ENCODE data around the gene HNRNPUL2. TPM values are rescaled to one million over a fixed set of nuclear protein-coding genes. Genes with fewer than 3 reads are reported as not detected.

Gene HNRNPUL2
- polyA plus RNA-seq, 1 experiment = 28.2 TPM

DNA sequence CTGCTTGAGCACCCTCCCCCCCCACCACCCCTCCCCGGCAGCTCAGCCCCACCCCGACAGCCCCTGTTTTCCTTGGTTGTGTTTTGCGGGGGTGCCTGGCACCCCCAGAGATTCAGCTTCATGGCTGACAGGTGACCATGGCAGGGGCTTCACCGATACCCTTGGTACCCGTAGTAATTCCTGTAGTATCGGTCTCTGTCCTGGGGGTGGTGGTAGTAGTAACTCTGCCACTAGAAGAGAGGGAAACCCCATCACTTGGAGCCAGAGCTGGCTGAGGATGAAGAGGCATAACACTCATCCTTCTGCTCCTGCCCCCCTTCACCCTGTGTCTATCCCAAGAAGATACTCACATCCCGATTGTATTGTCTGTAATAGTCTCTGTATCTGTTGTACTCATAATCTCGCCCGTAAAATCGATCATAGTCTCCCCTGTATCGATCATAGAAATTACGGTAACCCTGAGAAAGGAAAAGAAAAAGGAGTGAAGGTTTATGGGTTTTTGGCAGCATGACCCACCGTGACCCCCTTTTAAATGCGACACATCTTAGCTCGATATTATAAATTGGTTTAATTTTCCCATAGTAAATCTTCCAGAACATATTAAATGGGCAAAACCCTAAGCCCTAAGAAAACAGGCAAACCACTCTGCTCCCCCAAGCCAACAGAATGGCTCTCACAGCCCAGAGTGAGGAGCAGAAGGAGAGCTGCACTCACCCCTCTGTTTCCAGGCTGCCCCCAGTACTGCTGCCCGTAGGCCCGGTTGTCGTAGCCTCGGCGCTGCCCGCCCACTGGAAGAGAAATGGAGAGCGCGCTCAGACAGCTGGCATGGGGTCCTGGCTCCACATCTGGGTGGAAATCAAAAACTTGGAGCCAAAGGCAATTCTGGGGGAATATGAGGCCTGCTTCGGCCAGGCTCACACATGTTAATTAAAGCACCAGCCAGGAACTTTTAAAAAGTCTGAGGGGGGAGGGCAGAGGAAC lies 11.8 kb downstream of the HNRNPUL2 start:
- H3K4me3 ChIP-seq (ENCODE audit: low read depth, low read length) = no peak overlapping the region
- H3K27me3 ChIP-seq (ENCODE audit: control insufficient read depth, insufficient read depth, low read length) = no peaks in the 10 kb centered on the region
- peak overlapping the region; percentile 31 for H3K27ac ChIP-seq (ENCODE audit: low read depth, low read length)
- TF ChIP-seq, protein P1, sequence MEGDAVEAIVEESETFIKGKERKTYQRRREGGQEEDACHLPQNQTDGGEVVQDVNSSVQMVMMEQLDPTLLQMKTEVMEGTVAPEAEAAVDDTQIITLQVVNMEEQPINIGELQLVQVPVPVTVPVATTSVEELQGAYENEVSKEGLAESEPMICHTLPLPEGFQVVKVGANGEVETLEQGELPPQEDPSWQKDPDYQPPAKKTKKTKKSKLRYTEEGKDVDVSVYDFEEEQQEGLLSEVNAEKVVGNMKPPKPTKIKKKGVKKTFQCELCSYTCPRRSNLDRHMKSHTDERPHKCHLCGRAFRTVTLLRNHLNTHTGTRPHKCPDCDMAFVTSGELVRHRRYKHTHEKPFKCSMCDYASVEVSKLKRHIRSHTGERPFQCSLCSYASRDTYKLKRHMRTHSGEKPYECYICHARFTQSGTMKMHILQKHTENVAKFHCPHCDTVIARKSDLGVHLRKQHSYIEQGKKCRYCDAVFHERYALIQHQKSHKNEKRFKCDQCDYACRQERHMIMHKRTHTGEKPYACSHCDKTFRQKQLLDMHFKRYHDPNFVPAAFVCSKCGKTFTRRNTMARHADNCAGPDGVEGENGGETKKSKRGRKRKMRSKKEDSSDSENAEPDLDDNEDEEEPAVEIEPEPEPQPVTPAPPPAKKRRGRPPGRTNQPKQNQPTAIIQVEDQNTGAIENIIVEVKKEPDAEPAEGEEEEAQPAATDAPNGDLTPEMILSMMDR (IDR thresholded peaks at IDR 0.05; ENCODE audit: low read depth, low read length) = no peak
- ChIA-PET POLR2A (interaction anchor here (0.6 kb wide), 2 partner anchors 9 to 71 kb away, joined by 3 to 4 read pairs; no protein-coding TSS in a partner anchor), CTCF (interaction anchor here (0.6 to 1.9 kb wide), 2 partner anchors 71 to 165 kb away, joined by 3 to 6 read pairs; partner anchors contain the start of gene SLC3A2)
- H3K9me3 ChIP-seq (ENCODE audit: control insufficient read depth, insufficient read depth, low read length) = no peaks in the 10 kb centered on the region; the same call in 1 of the 2 replicates
- DNase-seq (ENCODE audit: low read depth, low spot score) = no peak

GRCh38 chr11:62713343-62713742 lies 13.9 kb downstream of the HNRNPUL2 start:
- DNase-seq (ENCODE audit: low read depth, low spot score) = no peak
- Histone ChIP-seq H3K27me3 (ENCODE audit: control insufficient read depth, insufficient read depth, low read length) (no peaks in the 10 kb centered on the region), H3K9me3 (ENCODE audit: control insufficient read depth, insufficient read depth, low read length) (no peaks in the 10 kb centered on the region; the same call in 1 of the 2 replicates), H3K4me3 (ENCODE audit: low read depth, low read length) (no peak overlapping the region), H3K27ac (ENCODE audit: low read depth, low read length) (no peak overlapping the region)
- ChIA-PET POLR2A (interaction anchor here (0.9 to 1.7 kb wide), 2 partner anchors 14 to 48 kb away, joined by 4 read pairs; partner anchors contain the start of genes C11orf98, CSKMT and HNRNPUL2), CTCF (interaction anchor here (1.5 kb wide), 1 partner anchor 10 kb away, joined by 3 read pairs; no protein-coding TSS in a partner anchor)
- TF ChIP-seq, protein P1 (IDR thresholded peaks at IDR 0.05; ENCODE audit: low read depth, low read length) = no peak

GRCh38 chr11:62712861-62713260 lies 14.4 kb downstream of the HNRNPUL2 start:
- no peak overlapping the region for H3K4me3 ChIP-seq (ENCODE audit: low read depth, low read length)
- DNase-seq (ENCODE audit: low read depth, low spot score) = no peak
- H3K9me3 ChIP-seq (ENCODE audit: control insufficient read depth, insufficient read depth, low read length) = no peaks in the 10 kb centered on the region; the same call in 1 of the 2 replicates
- TF ChIP-seq, protein P1 (IDR thresholded peaks at IDR 0.05; ENCODE audit: low read depth, low read length) = no peak
- ChIA-PET POLR2A (interaction anchor here (0.7 to 1.7 kb wide), 2 partner anchors 15 to 55 kb away, joined by 4 to 6 read pairs; partner anchors contain the start of gene HNRNPUL2), CTCF (no interaction called here)
- no peaks in the 10 kb centered on the region for H3K27me3 ChIP-seq (ENCODE audit: control insufficient read depth, insufficient read depth, low read length)
- peak overlapping the region; percentile 52 for H3K27ac ChIP-seq (ENCODE audit: low read depth, low read length)

GRCh38 chr11:62712276-62712812 lies 14.9 kb downstream of the HNRNPUL2 start:
- H3K27ac ChIP-seq (ENCODE audit: low read depth, low read length) = peak overlapping the region; percentile 12
- H3K4me3 ChIP-seq (ENCODE audit: low read depth, low read length) = no peak overlapping the region
- POLR2A ChIA-PET = interaction anchor here (0.7 to 1.7 kb wide), 2 partner anchors 15 to 55 kb away, joined by 4 to 6 read pairs; partner anchors contain the start of gene HNRNPUL2
- CTCF ChIA-PET = no interaction called here
- no peak for DNase-seq (ENCODE audit: low read depth, low spot score)
- no peaks in the 10 kb centered on the region; the same call in 1 of the 2 replicates for H3K9me3 ChIP-seq (ENCODE audit: control insufficient read depth, insufficient read depth, low read length)
- TF ChIP-seq, protein P1 (IDR thresholded peaks at IDR 0.05; ENCODE audit: low read depth, low read length) = no peak
- no peaks in the 10 kb centered on the region for H3K27me3 ChIP-seq (ENCODE audit: control insufficient read depth, insufficient read depth, low read length)

All from AG04450 (cell line).